ENCODE data around the gene PHKA2. TPM values are rescaled to one million over a fixed set of nuclear protein-coding genes. Genes with fewer than 3 reads are reported as not detected.
A peak's percentile ranks its signal among the peaks of the same experiment; 100 is the strongest.

Gene PHKA2
- polyA plus RNA-seq, 6 donors from 2014 or later = 7.7 to 14.5 (median 9.4) TPM

- DNase-seq (no peak), ATAC-seq (ENCODE audit: low read depth in 2 of 2) (no peak)
- peaks cover 0 to 2% (median 0%) of the 10 kb centered on the region in 7 donors for H3K9me3 Mint-ChIP-seq
- H3K27me3 Mint-ChIP-seq = no peaks in the 10 kb centered on the region
- H3K4me3 Mint-ChIP-seq = no peak overlapping the region
- H3K27ac Mint-ChIP-seq = no peak overlapping the region
- H3K4me1 Mint-ChIP-seq = no peaks in the 10 kb centered on the region
- H3K36me3 Mint-ChIP-seq = no peaks in the 10 kb centered on the region
These were observed 84.0 kb downstream of the PHKA2 start for GRCh38 chrX:18899796-18900380.

DNA sequence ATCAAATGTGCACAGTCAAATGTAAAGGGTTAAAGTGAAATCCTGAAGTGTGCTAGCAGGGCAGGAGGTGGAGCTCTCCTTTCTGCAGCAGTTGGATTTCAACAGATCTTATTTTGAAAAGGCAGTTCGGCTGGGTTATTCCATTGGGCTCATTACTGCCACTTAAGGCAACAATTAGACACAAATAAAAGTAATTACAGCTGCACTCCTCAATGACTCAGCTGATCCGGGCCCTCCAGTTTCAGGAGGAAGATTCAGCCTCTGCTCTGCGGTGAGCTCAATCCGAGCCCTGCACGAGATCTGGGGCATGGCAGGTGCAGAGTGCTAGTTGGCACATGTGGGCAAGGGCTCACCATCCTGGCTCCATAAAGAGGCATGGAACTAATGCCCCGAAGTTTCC, 85.4 kb downstream of the PHKA2 start:
- Mint-ChIP-seq H3K9me3 (peaks cover 0 to 2% (median 0%) of the 10 kb centered on the region in 7 donors), H3K36me3 (no peaks in the 10 kb centered on the region), H3K4me1 (no peaks in the 10 kb centered on the region), H3K4me3 (no peak overlapping the region), H3K27me3 (no peaks in the 10 kb centered on the region), H3K27ac (no peak overlapping the region)
- DNase-seq (no peak), ATAC-seq (ENCODE audit: low read depth in 2 of 2) (no peak)

DNA sequence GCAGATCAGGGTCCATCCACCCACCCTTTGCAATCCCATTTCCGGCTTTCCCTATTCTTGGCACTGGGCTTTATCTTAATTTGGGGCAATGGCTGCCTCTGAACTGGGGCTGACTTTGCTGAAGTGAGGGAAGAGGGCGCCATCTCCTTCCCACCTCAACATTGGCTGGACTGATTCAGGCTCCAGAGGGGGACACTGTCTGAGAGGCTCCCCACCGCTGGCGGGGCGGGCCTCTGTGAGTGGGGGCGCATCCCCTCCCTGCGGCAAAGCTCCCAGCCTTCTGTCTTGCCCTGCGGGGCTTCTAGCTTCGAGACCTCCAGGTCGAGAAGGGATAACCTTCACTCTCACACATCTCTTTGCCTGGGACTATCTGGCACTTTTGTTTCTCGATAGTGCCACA, 85.8 kb downstream of the PHKA2 start:
- peaks cover 0 to 2% (median 0%) of the 10 kb centered on the region in 7 donors for H3K9me3 Mint-ChIP-seq
- no peaks in the 10 kb centered on the region for H3K4me1 Mint-ChIP-seq

GRCh38 chrX:18897611-18898010, 86.3 kb downstream of the PHKA2 start:
- peak overlapping the region in 1 of 8 donors; percentile 76 for H3K4me3 Mint-ChIP-seq
- H3K27me3 Mint-ChIP-seq = no peaks in the 10 kb centered on the region
- ATAC-seq (ENCODE audit: low read depth in 2 of 2) = no peak
- H3K36me3 Mint-ChIP-seq = no peaks in the 10 kb centered on the region
- H3K27ac Mint-ChIP-seq = peak overlapping the region in 2 of 6 donors; percentile 15 to 79
- no peak for DNase-seq
- no peaks in the 10 kb centered on the region for H3K9me3 Mint-ChIP-seq
- no peaks in the 10 kb centered on the region for H3K4me1 Mint-ChIP-seq

More for the DNA sequence above, 85.8 kb downstream of the PHKA2 start:
- ATAC-seq (ENCODE audit: low read depth in 2 of 2) = no peak
- H3K27ac Mint-ChIP-seq = peak overlapping the region in 1 of 6 donors; percentile 36
- DNase-seq = no peak
- peak overlapping the region in 1 of 8 donors; percentile 76 for H3K4me3 Mint-ChIP-seq
- H3K27me3 Mint-ChIP-seq = no peaks in the 10 kb centered on the region
- H3K36me3 Mint-ChIP-seq = no peaks in the 10 kb centered on the region

GRCh38 chrX:18896680-18897544, 87.0 kb downstream of the PHKA2 start:
- no peaks in the 10 kb centered on the region for H3K4me1 Mint-ChIP-seq
- H3K9me3 Mint-ChIP-seq = no peaks in the 10 kb centered on the region
- H3K27me3 Mint-ChIP-seq = no peaks in the 10 kb centered on the region
- DNase-seq (no peak), ATAC-seq (ENCODE audit: low read depth in 2 of 2) (no peak)
- peak overlapping the region in 1 of 6 donors; percentile 79 for H3K27ac Mint-ChIP-seq
- H3K4me3 Mint-ChIP-seq = peak overlapping the region in 1 of 8 donors; percentile 76
- H3K36me3 Mint-ChIP-seq = no peaks in the 10 kb centered on the region

GRCh38 chrX:18895189-18895951, 88.5 kb downstream of the PHKA2 start:
- no peak overlapping the region for H3K27ac Mint-ChIP-seq
- H3K27me3 Mint-ChIP-seq = no peaks in the 10 kb centered on the region
- no peaks in the 10 kb centered on the region for H3K36me3 Mint-ChIP-seq
- no peak for DNase-seq
- no peak for ATAC-seq (ENCODE audit: low read depth in 2 of 2)
- no peaks in the 10 kb centered on the region for H3K4me1 Mint-ChIP-seq
- no peak overlapping the region for H3K4me3 Mint-ChIP-seq
- H3K9me3 Mint-ChIP-seq = peaks cover 0 to 2% (median 0%) of the 10 kb centered on the region in 7 donors

DNA sequence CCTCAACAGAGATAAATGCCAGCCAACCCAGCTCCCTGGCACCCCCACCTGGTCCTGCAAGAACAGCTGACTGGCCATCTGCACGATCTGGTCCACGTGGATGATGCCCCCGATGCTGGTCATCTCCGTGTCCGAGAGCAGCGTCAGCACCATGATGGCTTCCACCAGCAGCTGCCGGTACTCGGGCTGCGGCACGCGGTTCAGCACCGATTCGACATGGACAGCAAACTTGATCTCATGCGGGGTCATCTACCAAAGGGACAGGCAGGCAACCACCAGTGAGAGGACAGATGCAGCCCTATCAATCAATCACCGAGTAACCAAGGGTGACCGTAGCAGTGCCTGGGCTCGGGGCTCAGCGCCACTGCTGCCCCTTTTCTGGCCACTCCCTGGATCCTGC, 89.8 kb downstream of the PHKA2 start:
- Mint-ChIP-seq H3K9me3 (peaks cover 0 to 2% (median 0%) of the 10 kb centered on the region in 7 donors), H3K4me3 (no peak overlapping the region), H3K27me3 (no peaks in the 10 kb centered on the region), H3K27ac (no peak overlapping the region), H3K36me3 (no peaks in the 10 kb centered on the region), H3K4me1 (no peaks in the 10 kb centered on the region)
- ATAC-seq (ENCODE audit: low read depth in 2 of 2) (no peak), DNase-seq (no peak)

GRCh38 chrX:18893536-18893935, 90.4 kb downstream of the PHKA2 start:
- no peak overlapping the region for H3K27ac Mint-ChIP-seq
- DNase-seq (no peak), ATAC-seq (ENCODE audit: low read depth in 2 of 2) (no peak)
- H3K4me3 Mint-ChIP-seq = no peak overlapping the region
- no peaks in the 10 kb centered on the region for H3K27me3 Mint-ChIP-seq
- no peaks in the 10 kb centered on the region for H3K36me3 Mint-ChIP-seq
- H3K9me3 Mint-ChIP-seq = peaks cover 0 to 2% (median 0%) of the 10 kb centered on the region in 7 donors
- H3K4me1 Mint-ChIP-seq = no peaks in the 10 kb centered on the region

- no peaks in the 10 kb centered on the region for H3K27me3 Mint-ChIP-seq
- peaks cover under 1 to 2% (median 1%) of the 10 kb centered on the region in 3 donors for H3K4me1 Mint-ChIP-seq
- H3K27ac Mint-ChIP-seq = peak overlapping the region in 1 of 6 donors; percentile 30
- H3K4me3 Mint-ChIP-seq = no peak overlapping the region
- DNase-seq = no peak
- no peaks in the 10 kb centered on the region for H3K36me3 Mint-ChIP-seq
- no peak for ATAC-seq (ENCODE audit: low read depth in 2 of 2)
- peaks cover 0 to 2% (median 0%) of the 10 kb centered on the region in 7 donors for H3K9me3 Mint-ChIP-seq
These were observed 91.0 kb downstream of the PHKA2 start for GRCh38 chrX:18892899-18893298.

- Mint-ChIP-seq H3K27ac (no peak overlapping the region), H3K36me3 (no peaks in the 10 kb centered on the region), H3K27me3 (no peaks in the 10 kb centered on the region), H3K4me1 (peaks cover 12 to 14% (median 14%) of the 10 kb centered on the region in 3 donors), H3K9me3 (peaks cover 0 to 2% (median 0%) of the 10 kb centered on the region in 7 donors), H3K4me3 (no peak overlapping the region)
- DNase-seq (no peak), ATAC-seq (ENCODE audit: low read depth in 2 of 2) (no peak)
These were observed 92.4 kb downstream of the PHKA2 start for GRCh38 chrX:18891548-18891945.

GRCh38 chrX:18890724-18891547, 93.0 kb downstream of the PHKA2 start:
- ATAC-seq (ENCODE audit: low read depth in 2 of 2) (no peak), DNase-seq (no peak)
- Mint-ChIP-seq H3K4me1 (peaks cover 12 to 19% (median 18%) of the 10 kb centered on the region in 3 donors), H3K9me3 (peaks cover 0 to 2% (median 0%) of the 10 kb centered on the region in 7 donors), H3K4me3 (no peak overlapping the region), H3K27ac (peak overlapping the region in 2 of 6 donors; percentile 34 to 69), H3K27me3 (no peaks in the 10 kb centered on the region), H3K36me3 (no peaks in the 10 kb centered on the region)

DNA sequence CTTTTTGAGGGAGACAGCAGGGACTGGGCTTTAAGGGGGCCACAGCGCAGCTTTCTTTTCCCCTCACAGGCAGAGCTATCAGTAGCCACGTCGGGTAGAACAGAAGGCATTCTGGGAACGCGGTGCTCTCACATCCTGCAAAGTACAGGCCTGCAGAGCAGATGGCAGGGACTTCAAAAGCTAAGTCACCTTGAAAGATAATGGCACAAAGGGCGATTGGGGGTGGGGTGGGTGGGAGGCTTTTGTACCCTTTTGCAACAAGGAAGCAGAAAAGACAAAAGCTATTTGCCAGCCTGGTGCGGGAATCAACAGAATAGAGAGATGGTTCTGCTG, 93.9 kb downstream of the PHKA2 start:
- ATAC-seq (ENCODE audit: low read depth in 2 of 2) (no peak), DNase-seq (no peak)
- Mint-ChIP-seq H3K9me3 (peaks cover 0 to 2% (median 0%) of the 10 kb centered on the region in 7 donors), H3K4me1 (peaks cover 20 to 28% (median 24%) of the 10 kb centered on the region in 3 donors), H3K27me3 (no peaks in the 10 kb centered on the region), H3K4me3 (peak overlapping the region in 2 of 8 donors; percentile 25 to 41), H3K27ac (no peak overlapping the region), H3K36me3 (no peaks in the 10 kb centered on the region)
